Endothelial cell of umbilical vein (primary cell): ENCODE results near the gene STK39. TPM values are rescaled to one million over a fixed set of nuclear protein-coding genes. Genes with fewer than 3 reads are reported as not detected.

Experiments used
- BruUV-seq: library from RNA; stranded (reverse); fragments of 400-500 nt; replicated peaks from 2 replicates; lab custom pipeline; 2021; lab: Mats Ljungman, UMichigan
- CTCF ChIA-PET: fragments of 300-600, 350-600 bp; sonication (Branson Sonifier 250); formaldehyde crosslinking; loops from one replicate; lab custom pipeline; 2021; ENCODE audit warnings: antibody characterized with exemption, inconsistent platforms; lab: Charles Lee
- POLR2A ChIA-PET: fragments of 300-600, 350-600 bp; sonication (Branson Sonifier 250); formaldehyde crosslinking; loops from one replicate; lab custom pipeline; 2021; ENCODE audit warnings: antibody characterized with exemption, inconsistent platforms; lab: Charles Lee
- DNase-seq: peaks from one replicate; pipeline ENCODE4 v3.0.0-alpha.2; 2011; ENCODE audit warnings: low read depth, low spot score
- FAIRE-seq: peaks from 2 replicates; lab custom pipeline; 2011; peaks lifted over from hg19 to GRCh38; lab: Jason Lieb, UNC
- H2AFZ ChIP-seq: 2 replicates; pipeline ENCODE4 v1.6.0; 2012; ENCODE audit warnings: low read depth, low read length, control low read depth, inconsistent platforms
- H3K27ac ChIP-seq: 2 replicates; pipeline ENCODE4 v1.5.1; 2011; ENCODE audit warnings: low read depth, mild to moderate bottlenecking, control low read depth, low read length, moderate library complexity; ENCODE audit not compliant: insufficient read depth
- H3K27me3 ChIP-seq, 2 experiments: 2 replicates each; pipeline versions ENCODE4 v1.6.0 to v1.6.1; 2011; ENCODE audit warnings: low read length in 2 of 2, mixed read lengths in 1 of 2; ENCODE audit not compliant: control insufficient read depth in 2 of 2, insufficient read depth in 2 of 2
- H3K36me3 ChIP-seq, 2 experiments: 2 replicates in 1 of 2; 3 replicates in 1 of 2; pipeline ENCODE4 v1.5.1; 2011; ENCODE audit warnings: low read length in 2 of 2, mild to moderate bottlenecking in 1 of 2, moderate library complexity in 1 of 2; ENCODE audit not compliant: control insufficient read depth in 2 of 2, insufficient read depth in 2 of 2; ENCODE audit errors: extremely low read depth in 1 of 2
- H3K4me1 ChIP-seq: 3 replicates; pipeline ENCODE4 v1.5.1; 2011; ENCODE audit warnings: mild to moderate bottlenecking, low read length; ENCODE audit not compliant: control insufficient read depth, insufficient read depth; ENCODE audit errors: extremely low read depth
- H3K4me2 ChIP-seq: 2 replicates; pipeline ENCODE4 v1.6.1; 2011; ENCODE audit warnings: low read length, control low read depth, mixed read lengths; ENCODE audit not compliant: insufficient read depth
- H3K4me3 ChIP-seq, 3 experiments: fragments of 200-600 bp in 1 of 3; sonication (generic), shearing (Covaris generic) in 1 of 3; replicated peaks in 1 of 3; 2 replicates each; pipeline ENCODE4 v1.5.1; 2011 to 2016; ENCODE audit warnings: control low read depth in 3 of 3, low read length in 3 of 3, mild to moderate bottlenecking in 2 of 3, inconsistent platforms in 1 of 3, low read depth in 1 of 3, moderate library complexity in 1 of 3; ENCODE audit not compliant: insufficient read depth in 1 of 3
- H3K79me2 ChIP-seq: 2 replicates; pipeline ENCODE4 v1.6.0; 2012; ENCODE audit warnings: low read length, inconsistent platforms; ENCODE audit not compliant: control insufficient read depth, insufficient read depth
- H3K9ac ChIP-seq: replicated peaks from 2 replicates; pipeline ENCODE3; 2011; ENCODE audit warnings: low read length, control low read depth; ENCODE audit not compliant: insufficient read depth; ENCODE audit errors: extremely low read depth
- H3K9me1 ChIP-seq: replicated peaks from 3 replicates; pipeline ENCODE4 v1.6.0; 2011; ENCODE audit warnings: mild to moderate bottlenecking, low read length; ENCODE audit not compliant: control insufficient read depth, insufficient read depth; ENCODE audit errors: extremely low read depth
- H3K9me3 ChIP-seq: replicated peaks from 2 replicates; pipeline ENCODE4 v1.5.1; 2012; ENCODE audit warnings: low read length, inconsistent platforms; ENCODE audit not compliant: control insufficient read depth, insufficient read depth
- H4K20me1 ChIP-seq: replicated peaks from 2 replicates; pipeline ENCODE3; 2011; ENCODE audit warnings: mild to moderate bottlenecking, low read length; ENCODE audit not compliant: control insufficient read depth, insufficient read depth; ENCODE audit errors: extremely low read depth
- EZH2 ChIP-seq: IDR thresholded peaks from 2 replicates; pipeline ENCODE4 v1.6.1; 2012; ENCODE audit warnings: borderline replicate concordance, low read depth, mild to moderate bottlenecking, moderate library complexity, low read length, inconsistent platforms; ENCODE audit not compliant: severe bottlenecking
- FOS ChIP-seq: IDR thresholded peaks from 2 replicates; pipeline ENCODE4 v1.6.1; 2011; ENCODE audit warnings: mild to moderate bottlenecking, low read length, moderate library complexity, borderline replicate concordance; ENCODE audit not compliant: insufficient read depth
- GATA2 ChIP-seq: IDR thresholded peaks from 2 replicates; pipeline ENCODE4 v1.7.0; 2011; ENCODE audit warnings: low read depth, mild to moderate bottlenecking, moderate library complexity, mixed read lengths, low read length; ENCODE audit not compliant: insufficient read length, insufficient read depth
- JUN ChIP-seq: IDR thresholded peaks from 2 replicates; pipeline ENCODE4 v1.6.1; 2011; ENCODE audit warnings: borderline replicate concordance, low read depth; ENCODE audit not compliant: insufficient read length, insufficient read depth
- MAX ChIP-seq: IDR thresholded peaks from 2 replicates; pipeline ENCODE4 v1.6.1; 2011; ENCODE audit not compliant: insufficient read depth, insufficient read length
- MYC ChIP-seq: IDR thresholded peaks from one replicate; pipeline ENCODE4 v1.6.1; 2011; ENCODE audit warnings: mild to moderate bottlenecking, low read depth, low read length
- POLR2A ChIP-seq: IDR thresholded peaks from 2 replicates; pipeline ENCODE4 v1.6.1; 2012; ENCODE audit warnings: low read depth, mild to moderate bottlenecking, control low read depth, low read length
- POLR2AphosphoS5 ChIP-seq: IDR thresholded peaks from 2 replicates; pipeline ENCODE4 v1.6.1; 2012; ENCODE audit warnings: low read depth, mild to moderate bottlenecking, control low read depth, low read length, moderate library complexity; ENCODE audit not compliant: insufficient read depth
- dilution Hi-C: fragments of 300-500 bp; cut with MboI; formaldehyde crosslinking; loops from one replicate; pipeline ENCODE4 v1.15.0; 2019; ENCODE audit warnings: low sequenced_read_pairs; ENCODE audit not compliant: extremely low pct_ligation_motif_present
- intact Hi-C: fragments of 100-400 bp; cut with micrococcal nuclease; formaldehyde crosslinking; loops from one replicate; pipeline ENCODE4 v1.10.0; 2022
- polyA plus RNA-seq, 4 experiments: library from polyadenylated mRNA; depleted of rRNA in 3 of 4; stranded (reverse) in 3 of 4; unstranded in 1 of 4; fragments of >200 nt; gene quantifications; 2 replicates each; pipeline versions ENCODE4 v1.2.1 to v1.2.3, GENCODE V29; 2011 to 2012; ENCODE audit warnings: missing spikeins in 1 of 4
- total RNA-seq: library from RNA; stranded (reverse); gene quantifications from 2 replicates; pipeline ENCODE4 v1.2.3, GENCODE V29; 2021
- TF ChIP-seq, protein P1 (sequence below), 2 donors: IDR thresholded peaks; 1 replicate in 1 of 2; 2 replicates in 1 of 2; pipeline ENCODE4 v1.5.1; 2011; ENCODE audit warnings: low read length in 2 of 2, mild to moderate bottlenecking in 2 of 2, moderate library complexity in 2 of 2, control low read depth in 1 of 2, inconsistent platforms in 1 of 2, low read depth in 1 of 2; ENCODE audit not compliant: insufficient read depth in 1 of 2; ENCODE audit errors: extremely low read depth in 1 of 2

Gene STK39
- total and polyA plus RNA-seq, 2 donors (not counting 3 experiments of a cell fraction or from before 2014, with no cell fraction given), result 4.6 to 13.1 TPM

DNA sequence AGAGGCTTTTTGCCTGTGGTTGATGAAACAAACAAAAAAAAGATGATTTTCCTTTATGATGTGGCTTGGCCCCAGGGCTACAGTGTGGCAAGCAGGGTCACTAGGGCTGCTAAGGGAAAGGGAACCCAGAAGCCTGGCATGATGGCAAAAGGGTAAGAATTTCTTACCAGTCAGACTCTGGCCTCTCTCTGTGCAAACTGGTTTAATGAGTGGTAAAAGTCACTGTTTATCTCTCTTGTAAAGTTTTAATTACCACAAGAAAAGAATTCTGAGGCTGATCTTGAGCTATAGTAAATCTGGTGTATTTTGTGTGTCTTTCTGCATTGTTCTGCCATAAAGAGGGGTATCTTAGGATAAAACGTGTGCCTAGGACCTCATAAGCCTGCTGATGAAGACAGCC is 275.4 kb downstream of the STK39 start:
- intact Hi-C loops (no loop called here), dilution Hi-C loops (no loop called here)
- Histone ChIP-seq H3K4me2 (no peak overlapping the region), H3K27ac (no peak overlapping the region), H4K20me1 (no peaks in the 10 kb centered on the region), H3K9ac (no peak overlapping the region), H3K9me1 (no peaks in the 10 kb centered on the region), H3K9me3 (no peaks in the 10 kb centered on the region), H3K4me3 (no peak overlapping the region), H3K36me3 (no peaks in the 10 kb centered on the region), H3K79me2 (no peaks in the 10 kb centered on the region), H2AFZ (no peak overlapping the region), H3K4me1 (no peaks in the 10 kb centered on the region), H3K27me3 (no peaks in the 10 kb centered on the region)
- FAIRE-seq (no peak), DNase-seq (no peak)
- POLR2A ChIA-PET, result no interaction called here
- no peak for TF ChIP-seq EZH2
- no peak for TF ChIP-seq MAX
- TF ChIP-seq GATA2, result no peak
- no peak for TF ChIP-seq FOS
- no peak for TF ChIP-seq MYC
- no peak for TF ChIP-seq JUN
- TF ChIP-seq POLR2A, result no peak
- TF ChIP-seq, protein P1, sequence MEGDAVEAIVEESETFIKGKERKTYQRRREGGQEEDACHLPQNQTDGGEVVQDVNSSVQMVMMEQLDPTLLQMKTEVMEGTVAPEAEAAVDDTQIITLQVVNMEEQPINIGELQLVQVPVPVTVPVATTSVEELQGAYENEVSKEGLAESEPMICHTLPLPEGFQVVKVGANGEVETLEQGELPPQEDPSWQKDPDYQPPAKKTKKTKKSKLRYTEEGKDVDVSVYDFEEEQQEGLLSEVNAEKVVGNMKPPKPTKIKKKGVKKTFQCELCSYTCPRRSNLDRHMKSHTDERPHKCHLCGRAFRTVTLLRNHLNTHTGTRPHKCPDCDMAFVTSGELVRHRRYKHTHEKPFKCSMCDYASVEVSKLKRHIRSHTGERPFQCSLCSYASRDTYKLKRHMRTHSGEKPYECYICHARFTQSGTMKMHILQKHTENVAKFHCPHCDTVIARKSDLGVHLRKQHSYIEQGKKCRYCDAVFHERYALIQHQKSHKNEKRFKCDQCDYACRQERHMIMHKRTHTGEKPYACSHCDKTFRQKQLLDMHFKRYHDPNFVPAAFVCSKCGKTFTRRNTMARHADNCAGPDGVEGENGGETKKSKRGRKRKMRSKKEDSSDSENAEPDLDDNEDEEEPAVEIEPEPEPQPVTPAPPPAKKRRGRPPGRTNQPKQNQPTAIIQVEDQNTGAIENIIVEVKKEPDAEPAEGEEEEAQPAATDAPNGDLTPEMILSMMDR (IDR thresholded peaks at IDR 0.05; ENCODE audit: extremely low read depth in 1 of 2, insufficient read depth in 1 of 2, low read depth in 1 of 2, low read length in 2 of 2), result no peak
- no peak for TF ChIP-seq POLR2AphosphoS5
- BruUV-seq, result no TSS peak
- CTCF ChIA-PET, result interaction anchor here (1.6 kb wide), 1 partner anchor 147 kb away, joined by 6 read pairs; no protein-coding TSS in a partner anchor
